ENCODE measurements around the gene TAF1C. TPM values are rescaled to one million over a fixed set of nuclear protein-coding genes. Genes with fewer than 3 reads are reported as not detected.

TAF1C gene
- total RNA-seq, 2 experiments from 2014 or later, result 53.4 to 62.3 TPM

DNA sequence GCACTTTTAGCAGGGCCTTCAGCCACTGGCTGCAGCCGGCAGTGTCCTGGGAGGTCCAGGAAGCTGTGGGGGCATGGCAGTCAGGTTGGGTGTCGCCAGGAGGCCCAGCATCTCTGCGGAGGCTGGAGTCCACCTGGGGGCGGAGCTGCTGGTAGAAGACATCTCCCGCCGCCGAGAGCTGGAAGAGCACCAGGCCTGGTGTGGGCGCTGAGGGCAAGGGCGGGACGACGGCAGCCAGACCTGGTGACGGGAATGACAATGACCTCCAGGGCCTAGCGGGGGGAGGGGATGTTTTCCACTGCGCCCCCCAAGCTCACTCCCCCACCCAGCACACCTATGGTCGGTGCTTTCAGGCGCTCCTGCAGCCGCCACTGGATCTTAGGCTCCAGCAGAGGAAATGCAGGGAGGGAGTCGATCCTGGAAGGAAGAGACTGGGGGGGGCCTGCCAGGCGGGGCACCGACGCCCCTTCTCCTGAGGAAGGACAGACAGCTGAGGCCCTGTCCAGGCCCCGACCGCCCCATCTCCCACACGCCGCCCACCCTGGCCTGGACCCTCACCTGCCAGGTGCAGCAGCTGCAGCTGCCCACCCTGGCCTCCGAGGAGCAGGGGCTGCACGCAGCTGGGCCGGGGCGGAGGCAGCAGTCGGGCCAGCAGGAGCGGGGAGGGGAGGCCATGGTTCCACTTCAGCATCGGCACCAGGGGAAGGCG is 7.1 kb downstream of the TAF1C start:
- ATAC-seq (no peak), DNase-seq (no peak)
- no peaks in the 10 kb centered on the region for H3K9me3 Mint-ChIP-seq (ENCODE audit: insufficient read depth)
- no peaks in the 10 kb centered on the region for H3K27me3 Mint-ChIP-seq (ENCODE audit: low read depth)
- ChIA-PET CTCF (no interaction called here), POLR2A (no interaction called here)
- no peak overlapping the region for H3K4me3 Mint-ChIP-seq
- H3K36me3 Mint-ChIP-seq (ENCODE audit: low read depth), result peaks cover 26% of the 10 kb centered on the region
- H3K4me1 Mint-ChIP-seq (ENCODE audit: low read depth), result peaks cover 10% of the 10 kb centered on the region
- no peak overlapping the region for H3K27ac Mint-ChIP-seq

- no peak overlapping the region for H3K27ac Mint-ChIP-seq
- H3K4me3 Mint-ChIP-seq, result no peak overlapping the region
- ChIA-PET POLR2A (no interaction called here), CTCF (interaction anchor here (2.5 kb wide), 1 partner anchor 8 kb away, joined by 11 read pairs; the partner anchor contains the start of gene TAF1C)
- no peaks in the 10 kb centered on the region for H3K9me3 Mint-ChIP-seq (ENCODE audit: insufficient read depth)
- peaks cover 3% of the 10 kb centered on the region for H3K27me3 Mint-ChIP-seq (ENCODE audit: low read depth)
- H3K36me3 Mint-ChIP-seq (ENCODE audit: low read depth), result peaks cover 19% of the 10 kb centered on the region
- peaks cover 4% of the 10 kb centered on the region for H3K4me1 Mint-ChIP-seq (ENCODE audit: low read depth)
- DNase-seq, result no peak
- no peak for ATAC-seq
Observed at GRCh38 chr16:84178892-84179611, 7.8 kb downstream of the TAF1C start.

DNA sequence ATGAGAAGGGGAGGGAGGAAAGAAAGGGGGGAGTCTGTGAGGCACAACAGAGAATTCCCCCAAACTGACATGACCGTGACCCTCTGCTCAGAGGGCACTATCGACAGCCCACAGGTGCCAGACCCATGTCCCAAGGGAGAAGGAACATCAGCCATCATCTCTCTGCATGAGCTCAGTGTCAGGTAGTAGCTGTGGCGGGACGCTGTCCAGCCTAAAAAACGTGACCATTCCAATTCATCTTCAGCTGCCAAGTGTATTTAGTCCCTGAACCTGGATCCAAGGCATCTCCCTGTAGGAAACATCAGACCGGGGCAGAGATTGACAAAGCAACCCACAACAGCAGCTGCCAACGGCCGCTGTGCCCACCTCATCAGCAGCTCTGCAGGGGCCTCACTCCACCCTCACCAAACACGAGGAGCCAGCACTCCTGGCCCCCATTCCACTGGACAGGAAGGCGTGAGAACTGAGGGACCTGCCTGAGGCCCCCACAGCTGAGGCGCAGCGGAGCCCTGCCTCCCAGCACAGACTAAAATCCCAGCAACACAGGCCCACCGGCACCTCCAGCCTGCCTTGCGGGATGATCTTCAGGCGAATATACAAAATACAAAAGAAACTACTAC is 8.6 kb downstream of the TAF1C start:
- Mint-ChIP-seq H3K27ac (no peak overlapping the region), H3K4me1 (ENCODE audit: low read depth) (peaks cover 4% of the 10 kb centered on the region), H3K9me3 (ENCODE audit: insufficient read depth) (no peaks in the 10 kb centered on the region), H3K27me3 (ENCODE audit: low read depth) (peaks cover 3% of the 10 kb centered on the region), H3K4me3 (no peak overlapping the region), H3K36me3 (ENCODE audit: low read depth) (peaks cover 16% of the 10 kb centered on the region)
- DNase-seq, result no peak
- POLR2A ChIA-PET, result interaction anchor here (1.2 to 1.3 kb wide), 2 partner anchors 8 to 74 kb away, joined by 4 to 5 read pairs; partner anchors contain the start of gene TAF1C
- CTCF ChIA-PET, result interaction anchor here (2.5 to 6.0 kb wide), 2 partner anchors 9 to 91 kb away, joined by 11 to 95 read pairs; partner anchors contain the start of gene TAF1C
- ATAC-seq, result no peak

DNA sequence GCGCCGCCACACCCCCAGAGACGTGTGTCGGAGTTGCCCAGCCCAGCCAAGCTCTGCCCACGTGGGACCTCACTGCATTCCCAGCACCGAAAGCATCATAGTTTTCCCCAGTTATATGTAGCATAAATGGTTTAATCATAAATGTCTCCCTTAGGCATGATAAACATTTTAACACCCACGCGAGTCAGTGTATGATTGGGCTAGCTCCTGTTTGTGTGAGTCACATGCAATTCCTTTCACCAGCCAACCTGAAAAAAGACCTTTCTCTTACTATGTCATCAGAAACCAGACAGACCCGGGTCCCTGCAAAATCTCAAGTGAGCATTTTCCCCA is 9.2 kb downstream of the TAF1C start:
- Mint-ChIP-seq H3K27me3 (ENCODE audit: low read depth) (peaks cover 3% of the 10 kb centered on the region), H3K4me3 (no peak overlapping the region), H3K9me3 (ENCODE audit: insufficient read depth) (no peaks in the 10 kb centered on the region), H3K36me3 (ENCODE audit: low read depth) (peaks cover 10% of the 10 kb centered on the region), H3K27ac (no peak overlapping the region), H3K4me1 (ENCODE audit: low read depth) (peaks cover 4% of the 10 kb centered on the region)
- ChIA-PET CTCF (interaction anchor here (0.9 to 6.0 kb wide), 4 partner anchors 9 to 90 kb away, joined by 3 to 95 read pairs (median 7); partner anchors contain the start of gene TAF1C), POLR2A (interaction anchor here (1.2 to 1.3 kb wide), 2 partner anchors 9 to 73 kb away, joined by 4 to 5 read pairs; partner anchors contain the start of gene TAF1C)
- DNase-seq (no peak), ATAC-seq (no peak)

DNA sequence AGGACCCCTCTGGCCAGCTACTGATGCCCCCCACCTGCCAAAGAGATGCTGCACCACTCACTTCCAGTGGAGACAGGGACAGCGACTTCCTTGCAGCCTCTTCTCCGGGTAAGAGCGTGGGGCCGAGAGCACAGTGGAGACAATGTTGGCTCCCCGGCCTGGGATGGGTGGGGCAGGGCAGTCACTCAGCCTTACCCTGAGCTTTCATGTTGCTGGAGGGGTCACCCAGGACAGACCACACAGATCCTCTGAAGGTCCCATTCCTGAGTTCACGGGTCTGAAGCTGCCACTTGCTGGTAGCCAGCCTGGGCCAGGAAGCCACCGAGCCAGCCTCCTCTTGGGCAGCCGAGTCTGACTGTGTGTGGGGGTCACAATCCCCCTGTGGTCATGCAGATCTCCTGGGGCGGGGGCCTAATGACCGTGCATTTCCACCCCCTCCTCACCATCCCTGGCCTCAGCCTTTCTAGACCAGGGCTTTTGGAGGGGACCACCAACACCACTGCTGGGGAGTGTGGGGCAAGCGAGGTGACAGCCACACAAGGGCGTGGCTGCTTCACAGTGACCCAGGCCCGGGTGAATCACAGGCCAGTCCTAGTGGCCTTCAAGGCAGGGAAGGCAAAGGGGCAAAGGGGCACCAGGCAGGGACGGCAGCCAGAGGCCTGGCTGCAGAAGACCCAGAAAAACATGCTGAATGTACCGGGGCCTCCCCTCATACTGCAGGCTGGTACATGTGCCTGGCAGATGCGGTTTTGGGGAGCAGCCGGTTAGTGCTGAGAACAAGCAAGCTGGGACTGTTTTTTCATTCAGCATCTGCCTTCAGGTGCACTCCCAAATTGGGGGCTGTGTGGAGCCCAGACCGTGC is 10.4 kb downstream of the TAF1C start:
- ATAC-seq, result no peak
- DNase-seq, result no peak
- CTCF ChIA-PET, result interaction anchor here (0.6 to 6.0 kb wide), 22 partner anchors 9 to 220 kb away, joined by 3 to 95 read pairs (median 4); partner anchors contain the start of genes MBTPS1 and TAF1C
- Mint-ChIP-seq H3K27me3 (ENCODE audit: low read depth) (peaks cover 3% of the 10 kb centered on the region), H3K36me3 (ENCODE audit: low read depth) (peaks cover 7% of the 10 kb centered on the region), H3K4me3 (no peak overlapping the region), H3K4me1 (ENCODE audit: low read depth) (peaks cover 4% of the 10 kb centered on the region), H3K27ac (no peak overlapping the region), H3K9me3 (ENCODE audit: insufficient read depth) (no peaks in the 10 kb centered on the region)
- POLR2A ChIA-PET, result interaction anchor here (1.2 to 1.3 kb wide), 2 partner anchors 10 to 72 kb away, joined by 4 to 5 read pairs; partner anchors contain the start of gene TAF1C

DNA sequence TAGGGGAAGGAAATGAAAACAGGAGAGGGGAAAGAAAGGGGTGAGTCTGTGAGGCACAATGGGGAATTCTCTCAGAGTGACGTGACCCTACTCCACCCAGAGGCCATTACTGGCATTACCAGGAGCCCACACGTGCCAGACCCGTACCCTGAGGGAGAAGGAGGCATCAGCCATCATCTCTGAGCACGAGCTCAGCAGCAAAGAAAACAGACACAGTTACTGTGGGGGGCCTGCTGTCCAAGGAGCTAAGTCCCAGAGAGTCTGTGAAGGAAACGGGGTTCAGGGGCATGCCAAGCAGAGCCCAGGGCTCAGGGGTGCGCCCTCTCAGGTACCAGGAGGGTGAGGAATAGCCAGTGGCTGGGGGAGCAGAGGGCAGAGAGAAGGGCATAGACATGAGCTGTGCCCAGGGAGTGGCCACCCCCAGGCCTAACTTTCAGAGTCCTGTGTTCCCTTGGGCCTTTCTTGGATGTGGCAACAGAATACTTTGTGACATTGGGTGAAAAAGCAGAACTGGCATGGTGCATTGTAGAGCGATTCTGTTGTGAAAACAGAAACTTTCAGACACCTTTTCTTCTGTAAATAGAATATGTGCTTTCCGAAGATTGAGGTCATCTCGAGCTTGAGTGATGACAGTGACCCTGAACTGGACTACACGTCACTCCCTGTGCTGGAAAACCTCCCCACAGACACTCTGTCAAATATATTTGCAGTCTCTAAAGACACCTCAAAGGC is 11.3 kb downstream of the TAF1C start:
- Mint-ChIP-seq H3K36me3 (ENCODE audit: low read depth) (peaks cover 5% of the 10 kb centered on the region), H3K4me3 (no peak overlapping the region), H3K9me3 (ENCODE audit: insufficient read depth) (no peaks in the 10 kb centered on the region), H3K4me1 (ENCODE audit: low read depth) (peaks cover 4% of the 10 kb centered on the region), H3K27ac (no peak overlapping the region), H3K27me3 (ENCODE audit: low read depth) (peaks cover 3% of the 10 kb centered on the region)
- ChIA-PET CTCF (interaction anchor here (0.6 to 6.0 kb wide), 24 partner anchors 9 to 221 kb away, joined by 3 to 95 read pairs (median 5); partner anchors contain the start of genes MBTPS1 and TAF1C), POLR2A (no interaction called here)
- DNase-seq (peak; percentile 74), ATAC-seq (peak; percentile 93)

DNA sequence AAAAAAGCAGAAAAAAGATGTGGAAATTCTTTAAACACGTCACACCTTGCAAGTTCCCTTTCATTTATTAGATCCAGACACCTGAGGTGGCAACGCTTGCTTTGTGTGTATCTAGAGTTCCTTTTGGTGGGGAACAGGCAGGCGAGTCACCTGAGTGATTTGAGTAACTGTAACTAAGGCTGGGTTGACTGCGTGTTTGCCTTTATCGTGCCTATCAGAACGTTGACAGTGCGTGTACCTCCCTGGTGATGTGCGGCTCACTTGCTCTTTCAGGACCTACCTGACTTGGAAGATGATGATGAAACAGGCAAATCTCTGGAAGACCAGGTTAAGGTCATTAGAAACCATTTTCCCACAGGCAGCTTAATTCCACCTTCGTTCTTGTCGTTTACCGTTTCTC is 12.5 kb downstream of the TAF1C start:
- peaks cover 5% of the 10 kb centered on the region for H3K27me3 Mint-ChIP-seq (ENCODE audit: low read depth)
- no peak overlapping the region for H3K27ac Mint-ChIP-seq
- H3K4me3 Mint-ChIP-seq, result no peak overlapping the region
- no peak for ATAC-seq
- H3K4me1 Mint-ChIP-seq (ENCODE audit: low read depth), result peaks cover 4% of the 10 kb centered on the region
- POLR2A ChIA-PET, result no interaction called here
- DNase-seq, result no peak
- H3K36me3 Mint-ChIP-seq (ENCODE audit: low read depth), result peaks cover 5% of the 10 kb centered on the region
- H3K9me3 Mint-ChIP-seq (ENCODE audit: insufficient read depth), result no peaks in the 10 kb centered on the region
- CTCF ChIA-PET, result interaction anchor here (1.3 to 6.0 kb wide), 14 partner anchors 12 to 220 kb away, joined by 4 to 95 read pairs (median 6); partner anchors contain the start of genes MBTPS1 and TAF1C

DNA sequence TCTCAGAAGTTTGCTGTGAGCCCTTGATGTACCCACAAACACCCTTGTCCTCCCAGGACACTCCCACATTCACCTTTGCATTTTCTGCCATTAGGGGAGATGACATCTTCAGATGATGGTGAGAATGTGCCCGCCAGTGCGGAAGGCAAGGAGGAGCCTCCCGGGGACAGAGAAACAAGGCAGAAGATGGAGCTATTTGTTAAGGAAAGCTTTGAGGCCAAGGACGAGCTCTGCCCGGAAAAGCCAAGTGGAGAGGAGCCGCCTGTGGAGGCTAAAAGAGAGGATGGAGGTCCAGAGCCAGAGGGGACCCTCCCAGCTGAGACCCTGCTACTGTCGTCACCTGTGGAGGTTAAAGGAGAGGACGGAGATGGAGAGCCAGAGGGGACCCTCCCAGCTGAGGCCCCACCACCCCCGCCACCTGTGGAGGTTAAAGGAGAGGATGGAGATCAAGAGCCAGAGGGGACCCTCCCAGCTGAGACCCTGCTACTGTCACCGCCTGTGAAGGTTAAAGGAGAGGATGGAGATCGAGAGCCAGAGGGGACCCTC is 17.0 kb downstream of the TAF1C start:
- no peak overlapping the region for H3K4me3 Mint-ChIP-seq
- H3K27me3 Mint-ChIP-seq (ENCODE audit: low read depth), result peaks cover 15% of the 10 kb centered on the region
- H3K36me3 Mint-ChIP-seq (ENCODE audit: low read depth), result no peaks in the 10 kb centered on the region
- ATAC-seq (no peak), DNase-seq (no peak)
- no peaks in the 10 kb centered on the region for H3K9me3 Mint-ChIP-seq (ENCODE audit: insufficient read depth)
- no peak overlapping the region for H3K27ac Mint-ChIP-seq
- ChIA-PET POLR2A (no interaction called here), CTCF (interaction anchor here (0.9 to 3.0 kb wide), 5 partner anchors 17 to 104 kb away, joined by 4 to 15 read pairs (median 9); partner anchors contain the start of gene TAF1C)
- H3K4me1 Mint-ChIP-seq (ENCODE audit: low read depth), result no peaks in the 10 kb centered on the region

DNA sequence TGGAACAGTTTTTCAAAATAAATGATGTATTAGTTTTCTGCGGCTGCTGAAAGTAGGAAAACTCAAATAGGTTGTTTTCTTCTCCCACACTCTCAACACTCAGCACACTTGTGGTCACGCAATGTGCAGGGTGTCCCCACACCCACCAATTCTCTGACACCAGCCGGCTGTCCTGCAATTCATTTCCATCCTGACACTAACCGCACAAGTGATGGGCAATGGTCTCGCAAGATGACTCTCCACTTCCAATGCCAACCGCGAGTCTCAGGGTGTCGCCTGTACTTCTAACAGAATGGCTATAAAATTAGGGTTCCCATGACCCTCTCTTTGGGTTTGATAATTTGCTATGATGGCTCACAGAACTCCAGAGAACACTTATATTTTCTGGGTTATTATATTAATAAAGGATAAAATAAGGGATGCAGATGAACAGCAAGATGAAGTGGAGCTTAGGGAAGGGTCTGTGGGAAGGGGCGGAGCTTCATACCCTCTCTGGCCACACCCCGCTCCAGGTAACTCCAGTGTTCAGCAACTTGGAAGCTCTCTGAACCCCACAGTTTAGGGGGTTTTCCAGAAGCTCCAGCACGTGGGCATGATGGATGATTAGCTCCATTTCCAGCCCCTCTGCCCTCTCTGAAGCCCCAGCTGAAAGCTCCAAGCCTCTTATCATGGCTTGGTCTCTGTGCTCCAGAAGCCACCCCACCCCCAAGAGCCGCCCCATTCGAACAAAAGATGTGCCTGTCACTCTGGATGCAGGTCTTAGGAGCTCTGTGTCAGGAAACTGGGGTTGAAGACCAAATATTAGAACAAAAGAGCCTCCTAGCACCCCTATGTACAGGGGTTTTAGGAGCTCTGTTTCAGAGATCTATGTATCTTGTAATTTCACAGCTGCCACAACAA is 19.8 kb downstream of the TAF1C start:
- H3K9me3 Mint-ChIP-seq (ENCODE audit: insufficient read depth), result no peaks in the 10 kb centered on the region
- H3K27me3 Mint-ChIP-seq (ENCODE audit: low read depth), result peaks cover 22% of the 10 kb centered on the region
- POLR2A ChIA-PET, result interaction anchor here (0.5 kb wide), 1 partner anchor 12 kb away, joined by 3 read pairs; no protein-coding TSS in a partner anchor
- no peak overlapping the region for H3K27ac Mint-ChIP-seq
- H3K36me3 Mint-ChIP-seq (ENCODE audit: low read depth), result no peaks in the 10 kb centered on the region
- CTCF ChIA-PET, result interaction anchor here (1.0 to 2.2 kb wide), 4 partner anchors 9 to 101 kb away, joined by 3 to 8 read pairs (median 6); no protein-coding TSS in a partner anchor
- no peaks in the 10 kb centered on the region for H3K4me1 Mint-ChIP-seq (ENCODE audit: low read depth)
- DNase-seq, result no peak
- ATAC-seq, result no peak
- no peak overlapping the region for H3K4me3 Mint-ChIP-seq

- no peak overlapping the region for H3K4me3 Mint-ChIP-seq
- no peak overlapping the region for H3K27ac Mint-ChIP-seq
- no peak for DNase-seq
- peaks cover 27% of the 10 kb centered on the region for H3K27me3 Mint-ChIP-seq (ENCODE audit: low read depth)
- POLR2A ChIA-PET, result no interaction called here
- no peak for ATAC-seq
- H3K4me1 Mint-ChIP-seq (ENCODE audit: low read depth), result no peaks in the 10 kb centered on the region
- H3K9me3 Mint-ChIP-seq (ENCODE audit: insufficient read depth), result no peaks in the 10 kb centered on the region
- H3K36me3 Mint-ChIP-seq (ENCODE audit: low read depth), result no peaks in the 10 kb centered on the region
- CTCF ChIA-PET, result no interaction called here
Observed at GRCh38 chr16:84165746-84166145, 21.1 kb downstream of the TAF1C start.
